ENCODE measurements around the gene ABCG1.

DNA sequence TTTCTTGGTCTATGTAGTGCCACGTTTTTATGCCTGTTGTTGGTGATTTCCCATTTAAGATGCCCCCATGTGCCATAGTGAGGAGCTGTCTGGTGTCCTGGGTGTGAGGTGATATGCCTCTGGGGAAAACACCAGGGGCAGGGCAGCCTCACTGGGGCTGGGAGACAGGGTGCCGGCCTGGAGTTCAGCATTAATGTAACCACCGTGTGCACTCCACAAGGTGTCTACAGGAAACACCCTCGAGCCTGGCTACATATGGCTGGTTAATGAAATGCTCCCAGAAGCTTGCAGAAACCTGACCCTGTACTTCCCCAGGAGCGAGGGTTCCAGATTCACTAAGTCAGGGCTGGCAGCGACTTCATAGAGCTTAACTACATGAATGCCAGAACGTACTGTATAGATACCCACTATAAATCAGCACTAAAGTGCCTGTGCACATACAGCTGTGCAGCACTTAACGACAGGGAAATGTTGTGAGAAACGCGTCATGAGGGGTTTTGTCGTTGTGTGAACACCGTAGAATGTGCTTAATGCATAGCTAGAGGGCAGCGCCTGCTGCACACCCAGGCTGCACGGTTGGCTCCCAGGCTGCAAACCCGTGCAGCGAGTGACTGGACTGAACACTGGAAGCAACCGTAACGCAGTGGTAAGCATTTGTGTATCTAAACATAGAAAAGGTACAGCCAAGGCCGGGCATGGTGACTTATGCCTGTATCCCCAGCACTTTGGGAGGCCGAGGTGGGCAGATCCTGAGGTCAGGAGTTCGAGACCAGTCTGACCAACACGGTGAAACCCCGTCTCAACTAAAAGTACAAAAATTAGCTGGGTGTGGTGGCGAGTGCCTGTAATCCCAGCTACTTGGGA lies 121.5 kb downstream of the ABCG1 start:
- TF ChIP-seq EZH2 (IDR thresholded peaks at IDR 0.05; ENCODE audit: low read length, missing control alignments), result no peak
- no peak for TF ChIP-seq CTCF (conservative IDR thresholded peaks at IDR 0.05 in 1 of 2, IDR thresholded peaks at IDR 0.05 in 1 of 2; ENCODE audit: low read depth in 1 of 2, low read length in 2 of 2)
